BJ (cell line): Measurements from ENCODE around the gene GABARAPL1. TPM values are rescaled to one million over a fixed set of nuclear protein-coding genes. Genes with fewer than 3 reads are reported as not detected.
"Not testable (repeated sequence)": the region's sequence is repeated elsewhere in the genome, so short reads cannot be mapped to it uniquely, and the experiment has no call there.

ENCODE experiments used
- CTCF ChIA-PET: fragments of 350-600 bp; formaldehyde crosslinking; extraction: SDS; loops from one replicate; lab custom pipeline; 2021; ENCODE audit warnings: antibody characterized with exemption, inconsistent platforms; lab: Yijun Ruan, JAX
- POLR2A ChIA-PET: fragments of 300-600 bp; sonication (Branson Sonifier 250); formaldehyde crosslinking; extraction: SDS; loops from one replicate; lab custom pipeline; 2021; ENCODE audit warnings: antibody characterized with exemption; lab: Charles Lee
- DNase-seq: peaks from one replicate; pipeline ENCODE4 v3.0.0-alpha.2; 2011; ENCODE audit warnings: low read depth
- H3K27me3 ChIP-seq: 2 replicates; pipeline ENCODE4 v1.6.0; 2011; ENCODE audit warnings: low read length; ENCODE audit not compliant: control insufficient read depth, insufficient read depth
- H3K36me3 ChIP-seq: 2 replicates; pipeline ENCODE4 v1.5.1; 2011; ENCODE audit warnings: low read length; ENCODE audit not compliant: control insufficient read depth, insufficient read depth
- H3K4me3 ChIP-seq: 2 replicates; pipeline ENCODE4 v1.5.1; 2011; ENCODE audit warnings: low read depth, mild to moderate bottlenecking, control low read depth, low read length
- CTCF ChIP-seq: IDR thresholded peaks from 2 replicates; pipeline ENCODE4 v1.5.1; 2011; ENCODE audit warnings: low read depth, mild to moderate bottlenecking, control low read depth, inconsistent platforms, low read length, moderate library complexity; ENCODE audit not compliant: insufficient read depth
- polyA plus RNA-seq: library from polyadenylated mRNA; depleted of rRNA; stranded (reverse); fragments of >200 nt; gene quantifications from 2 replicates; pipeline ENCODE4 v1.2.3, GENCODE V29; 2011

Gene GABARAPL1
- polyA plus RNA-seq, 1 experiment, result 192 TPM

- Histone ChIP-seq H3K4me3 (no peak overlapping the region), H3K27me3 (no peaks in the 10 kb centered on the region), H3K36me3 (peaks cover 34% of the 10 kb centered on the region)
- ChIA-PET CTCF (interaction anchor here (1.0 kb wide), 1 partner anchor 69 kb away, joined by 3 read pairs; no protein-coding TSS in a partner anchor), POLR2A (interaction anchor here (0.6 kb wide), 1 partner anchor 340 kb away, joined by 3 read pairs; no protein-coding TSS in a partner anchor)
- no peak for DNase-seq
- TF ChIP-seq CTCF, result no peak
Observed at GRCh38 chr12:10221846-10222245, 9.2 kb downstream of the GABARAPL1 start.

GRCh38 chr12:10223208-10223607 lies 10.5 kb downstream of the GABARAPL1 start:
- CTCF ChIA-PET, result interaction anchor here (2.1 to 2.3 kb wide), 2 partner anchors 9 to 14 kb away, joined by 6 read pairs; no protein-coding TSS in a partner anchor
- Histone ChIP-seq H3K36me3 (peaks cover 31% of the 10 kb centered on the region), H3K27me3 (no peaks in the 10 kb centered on the region), H3K4me3 (no peak overlapping the region)
- no peak for DNase-seq
- POLR2A ChIA-PET, result no interaction called here
- TF ChIP-seq CTCF, result no peak

- DNase-seq, H3K27me3 ChIP-seq, POLR2A ChIA-PET, H3K4me3 ChIP-seq: not testable (repeated sequence)
- CTCF ChIA-PET, result interaction anchor here (1.5 kb wide), 1 partner anchor 65 kb away, joined by 3 read pairs; no protein-coding TSS in a partner anchor
- H3K36me3 ChIP-seq, result peaks cover 22% of the 10 kb centered on the region
Observed at GRCh38 chr12:10225426-10225825, 12.7 kb downstream of the GABARAPL1 start.

- no peak overlapping the region for H3K4me3 ChIP-seq
- ChIA-PET CTCF (interaction anchor here (1.2 kb wide), 1 partner anchor 73 kb away, joined by 4 read pairs; no protein-coding TSS in a partner anchor), POLR2A (no interaction called here)
- no peak for DNase-seq
- H3K36me3 ChIP-seq, result peaks cover 19% of the 10 kb centered on the region
- no peaks in the 10 kb centered on the region for H3K27me3 ChIP-seq
- no peak for TF ChIP-seq CTCF
Observed at GRCh38 chr12:10226086-10226485, 13.4 kb downstream of the GABARAPL1 start.

GRCh38 chr12:10226731-10227130 lies 14.1 kb downstream of the GABARAPL1 start:
- ChIA-PET POLR2A (interaction anchor here (0.9 kb wide), 1 partner anchor 15 kb away, joined by 5 read pairs; no protein-coding TSS in a partner anchor), CTCF (interaction anchor here (1.2 to 1.4 kb wide), 3 partner anchors 9 to 74 kb away, joined by 4 to 8 read pairs (median 4); no protein-coding TSS in a partner anchor)
- Histone ChIP-seq H3K36me3 (peaks cover 17% of the 10 kb centered on the region), H3K4me3 (no peak overlapping the region), H3K27me3 (no peaks in the 10 kb centered on the region)
- no peak for DNase-seq
- TF ChIP-seq CTCF, result no peak

GRCh38 chr12:10227648-10228047 lies 15.0 kb downstream of the GABARAPL1 start:
- POLR2A ChIA-PET, result interaction anchor here (0.9 kb wide), 1 partner anchor 16 kb away, joined by 5 read pairs; no protein-coding TSS in a partner anchor
- CTCF ChIA-PET, result interaction anchor here (1.3 to 1.4 kb wide), 2 partner anchors 8 to 14 kb away, joined by 4 to 8 read pairs; no protein-coding TSS in a partner anchor
- DNase-seq, result no peak

More at GRCh38 chr12:10227648-10228047, 15.0 kb downstream of the GABARAPL1 start:
- no peak for TF ChIP-seq CTCF
- peaks cover 9% of the 10 kb centered on the region for H3K36me3 ChIP-seq
- H3K27me3 ChIP-seq, result no peaks in the 10 kb centered on the region
- H3K4me3 ChIP-seq, result no peak overlapping the region
